Measurements from ENCODE around the gene PFKFB3.
A peak's percentile ranks its signal among the peaks of the same experiment; 100 is the strongest.

PFKFB3 gene

DNA sequence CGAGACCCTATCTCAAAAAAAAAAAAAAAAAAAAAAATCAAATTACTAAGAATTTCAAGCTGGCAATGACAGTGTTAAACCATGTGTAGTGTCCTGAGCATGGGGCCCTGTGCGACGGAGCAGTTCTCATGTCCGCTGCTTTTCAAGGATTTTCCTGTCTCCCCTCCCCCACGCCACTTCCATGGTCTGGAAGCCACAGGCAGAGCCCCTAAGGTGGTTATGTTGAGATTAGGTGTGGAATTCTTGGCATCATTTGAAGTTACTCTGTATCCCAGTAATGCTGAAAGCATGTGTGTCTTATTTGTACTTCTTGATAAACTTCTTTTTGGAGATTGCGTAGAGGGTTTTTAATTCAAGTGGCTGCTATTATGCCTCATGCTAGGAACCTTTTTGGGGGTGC, 65.2 kb downstream of the PFKFB3 start:
- TF ChIP-seq CTCF (IDR thresholded peaks at IDR 0.05; ENCODE audit: extremely low read depth, missing control alignments), result no peak
- DNase-seq (ENCODE audit: low spot score), result no peak

DNA sequence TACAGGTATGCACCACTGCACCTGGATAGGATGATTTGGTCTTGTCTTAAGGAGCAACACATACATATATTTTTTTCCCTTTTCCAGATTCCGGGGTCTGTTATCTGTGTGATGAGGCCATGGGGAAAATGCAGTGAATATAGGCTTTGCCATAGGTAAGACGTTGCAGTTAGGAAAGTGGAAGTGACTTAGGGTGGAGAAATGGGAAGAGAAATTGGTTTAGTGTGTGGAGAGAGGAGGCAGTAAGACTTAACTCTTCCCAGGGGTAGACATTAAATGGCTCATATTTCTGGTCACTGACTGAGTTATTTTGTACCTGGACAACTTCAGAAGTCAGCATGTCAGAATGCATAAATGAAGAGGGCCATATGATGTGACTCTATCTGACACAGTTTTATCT, 66.7 kb downstream of the PFKFB3 start:
- TF ChIP-seq CTCF (IDR thresholded peaks at IDR 0.05; ENCODE audit: extremely low read depth, missing control alignments), result no peak
- no peak for DNase-seq (ENCODE audit: low spot score)

GRCh38 chr10:6269953-6270867, 67.5 kb downstream of the PFKFB3 start:
- TF ChIP-seq CTCF (IDR thresholded peaks at IDR 0.05; ENCODE audit: extremely low read depth, missing control alignments), result no peak

DNA sequence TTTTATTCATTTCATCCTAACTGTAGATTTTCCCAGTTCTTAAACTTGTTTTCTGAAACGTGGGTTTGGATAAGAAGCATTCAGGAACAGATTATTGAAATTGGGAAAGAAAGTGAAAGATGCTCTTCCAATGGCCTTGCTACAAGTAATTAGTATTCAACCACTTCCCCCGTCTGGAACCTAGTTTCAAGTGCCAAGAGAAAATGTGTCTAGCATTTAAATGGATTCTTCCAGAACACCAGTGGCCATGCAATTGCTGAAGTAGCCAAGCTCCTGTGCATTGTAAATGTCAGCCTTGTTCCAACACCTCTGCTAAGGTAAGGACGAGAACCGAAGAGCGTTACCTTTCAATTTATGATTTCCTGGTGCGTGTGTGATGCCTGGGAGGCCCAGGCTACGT, 68.2 kb downstream of the PFKFB3 start:
- no peak for TF ChIP-seq CTCF (IDR thresholded peaks at IDR 0.05; ENCODE audit: extremely low read depth, missing control alignments)
- no peak for DNase-seq (ENCODE audit: low spot score)

More at GRCh38 chr10:6269953-6270867, 67.5 kb downstream of the PFKFB3 start:
- peak; percentile 68 for DNase-seq (ENCODE audit: low spot score)

DNA sequence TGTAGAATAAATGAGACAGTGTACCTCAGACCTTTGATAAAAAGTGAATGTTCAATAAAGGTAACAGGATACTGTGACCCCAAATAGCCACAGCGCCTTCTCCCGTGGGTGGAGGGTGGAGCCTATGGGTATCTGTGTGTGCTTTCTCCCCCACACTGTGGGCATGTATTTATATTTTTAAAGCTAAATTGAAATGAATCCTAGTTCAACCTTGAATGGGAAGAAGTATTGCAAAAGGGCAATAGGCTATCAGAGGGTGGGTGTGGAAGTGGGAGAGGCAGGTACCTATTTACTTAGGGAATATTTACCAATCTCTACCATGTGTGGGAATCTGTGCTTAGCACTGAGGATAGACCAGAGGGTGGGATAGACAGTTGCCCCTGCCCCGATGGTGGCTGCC, 68.9 kb downstream of the PFKFB3 start:
- no peak for TF ChIP-seq CTCF (IDR thresholded peaks at IDR 0.05; ENCODE audit: extremely low read depth, missing control alignments)
- DNase-seq (ENCODE audit: low spot score), result no peak

- no peak for DNase-seq (ENCODE audit: low spot score)
- no peak for TF ChIP-seq CTCF (IDR thresholded peaks at IDR 0.05; ENCODE audit: extremely low read depth, missing control alignments)
Measured at GRCh38 chr10:6272126-6272525, 69.4 kb downstream of the PFKFB3 start.

DNA sequence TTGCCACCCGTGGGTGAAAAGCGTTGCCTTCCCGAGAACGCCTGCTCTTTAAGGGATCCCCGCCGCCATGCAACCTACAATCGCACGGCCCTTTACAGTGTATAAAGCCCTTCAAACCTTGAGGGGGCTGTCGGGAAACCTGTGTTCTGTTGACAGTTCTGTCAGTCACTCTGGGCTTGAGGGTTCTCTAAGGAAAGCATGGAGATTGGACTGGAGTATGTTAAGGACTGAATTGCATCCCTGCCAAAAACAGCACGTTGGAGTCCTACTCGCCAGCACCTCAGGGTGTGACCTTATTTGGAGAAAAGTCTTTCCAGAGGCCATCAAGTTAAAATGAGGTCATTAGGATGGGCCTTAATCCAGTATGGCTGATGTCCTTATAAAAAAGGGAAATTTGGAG, 70.6 kb downstream of the PFKFB3 start:
- no peak for DNase-seq (ENCODE audit: low spot score)
- no peak for TF ChIP-seq CTCF (IDR thresholded peaks at IDR 0.05; ENCODE audit: extremely low read depth, missing control alignments)

All from GM20000 (cell line).